Thyroid gland (tissue), 4 donors: ENCODE measurements around the gene AGMO.

Experiments
- POLR2A ChIP-seq, 2 donors: fragments of 450-650 bp; IDR thresholded peaks; one replicate each; pipeline ENCODE4 v1.6.1; 2017; ENCODE audit warnings: antibody characterized with exemption in 2 of 2, mild to moderate bottlenecking in 2 of 2, moderate library complexity in 1 of 2
- TF ChIP-seq, protein P1 (sequence below), 6 experiments: fragments of 200-600 bp in 3 of 6; fragments of 450-650 bp in 3 of 6; sonication (generic) in 3 of 6; IDR thresholded peaks; one replicate each; pipeline ENCODE4 v1.5.1; 2016 to 2019; ENCODE audit warnings: antibody characterized with exemption in 6 of 6, mild to moderate bottlenecking in 2 of 6, inconsistent platforms in 1 of 6, moderate library complexity in 1 of 6

DNA sequence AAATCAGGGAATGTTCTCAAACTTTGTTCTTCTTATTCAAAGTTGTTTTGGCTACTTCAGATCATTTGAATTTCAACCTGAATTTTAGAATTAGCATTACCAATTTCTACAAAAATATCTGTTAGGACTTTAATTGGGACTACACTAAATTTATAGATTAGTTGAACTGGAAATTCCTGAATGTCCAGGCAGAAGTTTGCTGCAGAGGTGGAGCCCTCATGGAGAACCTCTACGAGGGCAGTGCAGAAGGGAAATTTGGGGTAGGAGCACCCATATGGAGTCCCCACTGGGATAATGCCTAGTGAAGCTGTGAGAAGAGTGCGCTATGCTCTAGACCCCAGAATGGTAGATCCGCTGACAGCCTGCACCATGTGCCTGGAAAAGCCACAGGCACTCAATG is 22.8 kb upstream of the AGMO start:
- TF ChIP-seq, protein P1, sequence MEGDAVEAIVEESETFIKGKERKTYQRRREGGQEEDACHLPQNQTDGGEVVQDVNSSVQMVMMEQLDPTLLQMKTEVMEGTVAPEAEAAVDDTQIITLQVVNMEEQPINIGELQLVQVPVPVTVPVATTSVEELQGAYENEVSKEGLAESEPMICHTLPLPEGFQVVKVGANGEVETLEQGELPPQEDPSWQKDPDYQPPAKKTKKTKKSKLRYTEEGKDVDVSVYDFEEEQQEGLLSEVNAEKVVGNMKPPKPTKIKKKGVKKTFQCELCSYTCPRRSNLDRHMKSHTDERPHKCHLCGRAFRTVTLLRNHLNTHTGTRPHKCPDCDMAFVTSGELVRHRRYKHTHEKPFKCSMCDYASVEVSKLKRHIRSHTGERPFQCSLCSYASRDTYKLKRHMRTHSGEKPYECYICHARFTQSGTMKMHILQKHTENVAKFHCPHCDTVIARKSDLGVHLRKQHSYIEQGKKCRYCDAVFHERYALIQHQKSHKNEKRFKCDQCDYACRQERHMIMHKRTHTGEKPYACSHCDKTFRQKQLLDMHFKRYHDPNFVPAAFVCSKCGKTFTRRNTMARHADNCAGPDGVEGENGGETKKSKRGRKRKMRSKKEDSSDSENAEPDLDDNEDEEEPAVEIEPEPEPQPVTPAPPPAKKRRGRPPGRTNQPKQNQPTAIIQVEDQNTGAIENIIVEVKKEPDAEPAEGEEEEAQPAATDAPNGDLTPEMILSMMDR (IDR thresholded peaks at IDR 0.05), result no peak
- no peak for TF ChIP-seq POLR2A (IDR thresholded peaks at IDR 0.05)
